LHCN-M2 (cell line): Measurements from ENCODE around the gene GPR153. TPM values are rescaled to one million over a fixed set of nuclear protein-coding genes. Genes with fewer than 3 reads are reported as not detected.

Experiments used
- DNase-seq: peaks from one replicate; pipeline ENCODE4 v3.0.0-alpha.2; 2012; ENCODE audit warnings: low read depth
- total RNA-seq: library from RNA; depleted of rRNA; stranded (reverse); fragments of >200 nt; gene quantifications from 2 replicates; pipeline ENCODE4 v1.2.3, GENCODE V29; 2014

GPR153 gene
- total RNA-seq, 1 experiment from 2014 or later: 43.0 TPM

GRCh38 chr1:6269720-6270400 is 9.0 kb upstream of the GPR153 start:
- DNase-seq: no peak

GRCh38 chr1:6269296-6269695 is 8.4 kb upstream of the GPR153 start:
- DNase-seq: no peak

DNA sequence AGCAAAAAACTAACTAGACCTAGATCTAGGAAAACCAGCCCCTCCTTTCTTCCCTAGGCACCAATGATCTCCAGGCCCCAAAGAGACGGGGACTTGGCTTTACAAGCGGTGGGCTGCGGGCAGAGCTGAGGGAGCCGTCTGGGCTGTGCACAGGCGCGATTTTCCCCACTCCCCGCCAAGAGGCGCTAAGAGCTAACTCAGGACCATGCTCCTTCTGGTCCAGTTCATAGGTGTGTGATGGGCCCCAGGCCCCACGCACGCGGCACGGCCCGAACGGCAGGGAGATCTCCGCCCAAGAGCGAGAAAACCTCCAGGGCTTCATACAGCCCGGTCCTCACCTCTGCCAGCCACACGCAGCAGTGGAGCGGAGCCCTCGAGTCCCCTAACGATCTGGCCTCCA is 7.5 kb upstream of the GPR153 start:
- DNase-seq: no peak

- peak; percentile 10 for DNase-seq
Measured at GRCh38 chr1:6267686-6268322, 6.9 kb upstream of the GPR153 start.

DNA sequence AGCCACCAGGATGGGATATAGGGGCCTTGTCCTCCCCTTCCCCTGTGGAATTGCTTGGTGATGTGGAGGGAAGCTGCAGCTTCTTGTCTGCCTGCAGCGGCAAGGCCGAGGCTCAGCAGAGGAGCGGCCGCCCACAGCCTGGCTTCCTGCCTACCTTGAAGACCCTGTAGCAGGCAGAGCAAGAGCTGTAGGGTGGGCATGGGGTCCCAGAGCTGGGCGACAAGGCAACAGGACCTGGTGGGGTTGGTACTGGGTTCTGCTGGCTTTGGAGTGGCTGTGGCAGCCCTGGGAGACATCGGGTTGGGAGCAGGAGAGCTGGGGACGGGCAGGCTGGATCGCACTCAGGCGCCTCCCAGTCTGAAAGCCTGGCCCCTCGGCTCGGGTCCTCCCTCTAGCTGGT is 5.7 kb upstream of the GPR153 start:
- DNase-seq: no peak

DNA sequence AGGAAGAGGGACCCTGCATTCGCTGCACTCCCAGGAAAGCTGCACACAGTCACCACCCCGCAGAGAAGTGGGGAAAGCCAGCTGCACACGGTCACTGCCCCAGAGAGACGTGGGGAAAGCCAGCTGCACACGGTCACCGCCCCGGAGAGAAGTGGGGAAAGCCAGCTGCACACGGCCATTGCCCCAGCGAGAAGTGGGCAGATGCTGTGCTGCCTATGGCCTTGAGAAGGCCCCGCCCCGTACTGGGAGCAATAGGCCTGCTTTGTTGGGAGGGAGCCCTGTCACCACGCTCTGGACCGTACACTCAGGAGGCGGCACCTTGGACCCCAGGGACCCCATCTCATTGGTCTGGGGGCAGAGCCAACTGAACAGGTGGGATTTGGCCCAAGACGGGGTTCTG is 4.3 kb upstream of the GPR153 start:
- DNase-seq: no peak

GRCh38 chr1:6263716-6264115 is 2.8 kb upstream of the GPR153 start:
- no peak for DNase-seq

GRCh38 chr1:6262555-6263420 is 1.9 kb upstream of the GPR153 start:
- DNase-seq: no peak

DNA sequence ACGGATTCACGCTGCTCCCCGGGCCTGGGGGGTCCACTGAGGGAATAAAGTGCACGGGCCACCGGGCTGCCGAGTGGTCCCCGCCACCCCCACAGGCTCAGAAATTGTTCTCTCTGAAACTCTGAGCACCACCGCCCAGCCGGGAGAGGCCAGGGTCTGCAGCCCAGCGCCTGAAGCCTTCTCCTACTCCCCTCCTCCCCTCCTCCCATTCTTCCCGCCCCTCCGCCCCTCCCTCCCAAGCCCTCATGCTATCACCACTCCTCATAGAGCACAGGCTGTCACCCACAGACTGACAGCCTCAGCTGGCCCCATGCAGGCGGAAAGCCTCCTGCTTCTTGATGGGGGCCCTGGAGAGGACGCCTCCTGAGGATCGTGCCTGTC is 707 bp upstream of the GPR153 start:
- DNase-seq: peak; percentile 71

GRCh38 chr1:6260433-6260934 is 414 bp downstream of the GPR153 start:
- peak; percentile 42 for DNase-seq

- peak; percentile 81 for DNase-seq
Measured at GRCh38 chr1:6259491-6260362, 1.2 kb downstream of the GPR153 start.

- no peak for DNase-seq
Measured at GRCh38 chr1:6258675-6259074, 2.2 kb downstream of the GPR153 start.

DNA sequence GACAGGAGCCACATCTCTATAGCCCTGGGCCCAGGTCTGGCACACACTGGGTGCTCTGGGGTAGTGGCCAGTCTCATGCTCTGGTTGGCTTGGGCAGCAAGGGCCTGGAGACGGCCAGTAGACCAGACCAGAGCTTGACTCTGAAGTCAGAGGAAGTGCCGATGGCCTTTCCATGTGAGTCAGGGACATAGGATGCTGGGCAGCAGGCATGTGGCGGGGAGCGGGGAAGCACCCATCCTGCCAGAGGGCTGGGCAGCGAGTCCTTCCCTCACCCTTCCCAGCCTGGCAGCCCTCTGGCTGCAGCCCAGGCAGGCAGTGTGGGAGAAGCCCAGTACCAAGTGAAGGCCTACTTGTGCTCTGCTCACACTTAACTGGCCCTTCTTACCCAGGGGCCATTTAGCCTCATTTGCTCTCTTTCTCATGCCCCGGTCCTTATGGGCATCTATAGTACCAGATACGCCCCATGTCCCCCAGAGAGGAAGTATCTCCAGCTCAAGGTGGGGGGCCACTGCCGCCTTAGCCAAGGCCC is 3.3 kb downstream of the GPR153 start:
- peak; percentile 16 for DNase-seq

- no peak for DNase-seq
Measured at GRCh38 chr1:6256645-6257044, 4.3 kb downstream of the GPR153 start.

DNA sequence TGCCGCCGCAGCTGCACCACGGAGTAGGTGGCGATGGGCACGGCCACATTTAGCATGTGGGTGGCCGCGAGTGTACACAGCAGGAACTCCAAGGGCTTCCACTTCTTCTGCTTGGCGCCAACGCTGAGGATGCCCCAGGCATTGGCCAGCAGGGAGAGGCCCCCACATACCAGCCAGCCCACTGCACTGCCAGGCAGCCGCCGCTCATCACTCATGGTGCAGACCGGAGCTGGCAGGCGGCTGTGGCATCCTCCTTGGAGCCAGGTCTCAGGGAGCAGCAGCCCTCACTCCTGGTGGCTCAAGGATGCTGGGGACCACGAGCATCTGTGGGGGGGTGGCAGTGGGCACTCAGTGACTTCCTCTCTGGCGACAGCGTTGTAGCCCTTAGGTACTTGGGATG is 6.2 kb downstream of the GPR153 start:
- DNase-seq: no peak

DNA sequence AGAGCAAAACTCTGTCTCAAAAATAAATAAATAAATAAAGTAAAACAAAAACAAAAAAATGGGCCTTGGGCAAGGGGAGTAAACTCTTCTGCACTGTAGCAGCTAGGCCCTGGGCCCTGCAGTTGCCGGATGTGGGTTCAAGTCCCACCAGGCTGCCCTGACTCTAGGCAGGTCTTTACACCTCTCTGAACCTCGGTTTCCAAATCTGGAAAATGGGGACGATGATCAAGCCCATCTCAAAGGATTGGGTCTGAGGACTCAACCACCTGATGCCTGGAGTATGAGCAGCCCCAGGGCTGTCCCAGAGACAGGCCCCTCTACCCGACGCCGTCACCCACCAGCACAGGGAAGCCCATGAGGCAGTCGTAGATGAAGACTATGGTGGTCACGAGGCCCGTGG is 7.5 kb downstream of the GPR153 start:
- no peak for DNase-seq

GRCh38 chr1:6252374-6252710 is 8.6 kb downstream of the GPR153 start:
- no peak for DNase-seq

- no peak for DNase-seq
Measured at GRCh38 chr1:6251681-6252373, 9.1 kb downstream of the GPR153 start.

DNA sequence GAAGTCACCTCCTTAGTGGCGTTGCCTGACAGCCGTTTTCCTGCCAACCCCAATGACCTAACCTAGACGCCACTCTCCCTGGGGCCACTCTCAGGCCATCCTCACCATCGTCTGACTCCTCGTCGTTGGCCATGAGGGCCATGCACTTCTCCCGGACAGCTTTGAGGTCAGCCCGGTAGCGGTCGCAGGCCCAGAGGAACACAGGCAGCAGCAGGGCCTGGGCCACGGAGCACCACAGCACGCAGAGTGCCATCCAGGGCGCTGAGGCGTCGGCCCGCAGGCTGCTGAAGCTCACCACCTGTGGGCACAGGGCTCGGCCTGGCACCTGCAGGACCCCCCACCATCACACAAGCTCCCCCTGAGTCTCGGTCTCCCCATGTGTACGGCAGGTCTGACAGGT is 9.7 kb downstream of the GPR153 start:
- no peak for DNase-seq
